Fibroblast of lung (primary cell): ENCODE data around the gene APBB2. TPM values are rescaled to one million over a fixed set of nuclear protein-coding genes. Genes with fewer than 3 reads are reported as not detected.
A peak's percentile ranks its signal among the peaks of the same experiment; 100 is the strongest.
"Not testable (repeated sequence)": the region's sequence is repeated elsewhere in the genome, so short reads cannot be mapped to it uniquely, and the experiment has no call there.

Source experiments
- DNase-seq, 2 donors: peaks; one replicate each; pipeline versions ENCODE4 v3.0.0 to v3.0.0-alpha.2; 2010; ENCODE audit warnings: low read depth in 2 of 2
- H2AFZ ChIP-seq: 2 replicates; pipeline ENCODE4 v1.5.1; 2012; ENCODE audit warnings: low read length, control low read depth, inconsistent platforms
- H3K27ac ChIP-seq: 2 replicates; pipeline ENCODE4 v1.5.1; 2011; ENCODE audit warnings: low read length, control low read depth; ENCODE audit not compliant: insufficient read depth
- H3K27me3 ChIP-seq: 2 replicates; pipeline ENCODE4 v1.5.1; 2011; ENCODE audit warnings: mild to moderate bottlenecking, low read length; ENCODE audit not compliant: control insufficient read depth, insufficient read depth
- H3K36me3 ChIP-seq: 2 replicates; pipeline ENCODE4 v1.5.1; 2011; ENCODE audit warnings: low read length; ENCODE audit not compliant: control insufficient read depth, insufficient read depth
- H3K4me1 ChIP-seq: 2 replicates; pipeline ENCODE4 v1.5.1; 2011; ENCODE audit warnings: low read length; ENCODE audit not compliant: control insufficient read depth, insufficient read depth; ENCODE audit errors: extremely low read depth
- H3K4me2 ChIP-seq: 2 replicates; pipeline ENCODE4 v1.5.1; 2011; ENCODE audit warnings: low read length, control low read depth; ENCODE audit not compliant: insufficient read depth; ENCODE audit errors: extremely low read depth
- H3K4me3 ChIP-seq, 4 experiments: fragments of 200-600 bp in 1 of 4; sonication (generic) in 1 of 4; replicated peaks in 1 of 4; 2 replicates each; pipeline ENCODE4 v1.5.1; 2011 to 2016; ENCODE audit warnings: low read length in 4 of 4, low read depth in 3 of 4, mild to moderate bottlenecking in 3 of 4, control low read depth in 2 of 4, inconsistent platforms in 1 of 4, mixed read lengths in 1 of 4; ENCODE audit not compliant: insufficient read depth in 1 of 4; ENCODE audit errors: control extremely low read depth in 1 of 4
- H3K79me2 ChIP-seq: 2 replicates; pipeline ENCODE4 v1.5.1; 2012; ENCODE audit warnings: mild to moderate bottlenecking, low read length, inconsistent platforms; ENCODE audit not compliant: control insufficient read depth, insufficient read depth
- H3K9ac ChIP-seq: 2 replicates; pipeline ENCODE4 v1.5.1; 2011; ENCODE audit warnings: mild to moderate bottlenecking, low read length, control low read depth; ENCODE audit not compliant: insufficient read depth
- H3K9me3 ChIP-seq: 2 replicates; pipeline ENCODE4 v1.5.1; 2012; ENCODE audit warnings: low read depth, low read length; ENCODE audit not compliant: control insufficient read depth, insufficient read depth
- H4K20me1 ChIP-seq: 2 replicates; pipeline ENCODE4 v1.5.1; 2011; ENCODE audit warnings: low read length; ENCODE audit not compliant: control insufficient read depth, insufficient read depth; ENCODE audit errors: extremely low read depth
- CTCF ChIP-seq, 2 donors: IDR thresholded peaks in 1 of 2; conservative IDR thresholded peaks in 1 of 2; 1 replicate in 1 of 2; 2 replicates in 1 of 2; pipeline ENCODE4 v1.5.1; 2011 to 2012; ENCODE audit warnings: low read length in 2 of 2, control low read depth in 1 of 2, inconsistent platforms in 1 of 2, low read depth in 1 of 2, mild to moderate bottlenecking in 1 of 2
- EZH2 ChIP-seq: IDR thresholded peaks from 2 replicates; pipeline ENCODE4 v1.5.1; 2012; ENCODE audit warnings: low read length, control low read depth, mild to moderate bottlenecking; ENCODE audit errors: missing control alignments
- polyA plus RNA-seq, 2 donors: library from polyadenylated mRNA; depleted of rRNA in 1 of 2; stranded (reverse) in 1 of 2; unstranded in 1 of 2; fragments of >200 nt; gene quantifications; 2 replicates each; pipeline ENCODE4 v1.2.1, GENCODE V29; 2011 to 2012; ENCODE audit warnings: missing spikeins in 1 of 2
- total RNA-seq: library from RNA; depleted of rRNA; stranded (reverse); fragments of >200 nt; gene quantifications from 2 replicates; pipeline ENCODE4 v1.2.1, GENCODE V29; 2014

The APBB2 gene
- total and polyA plus RNA-seq, 2 donors (not counting 1 experiment from before 2014, with no cell fraction given) = 25.1 to 29.8 TPM

GRCh38 chr4:41060352-41061334 lies 153.7 kb downstream of the APBB2 start:
- no peaks in the 10 kb centered on the region for H4K20me1 ChIP-seq
- H2AFZ ChIP-seq = no peak overlapping the region
- no peaks in the 10 kb centered on the region for H3K9me3 ChIP-seq
- TF ChIP-seq CTCF (conservative IDR thresholded peaks at IDR 0.05 in 1 of 2, IDR thresholded peaks at IDR 0.05 in 1 of 2; ENCODE audit: low read depth in 1 of 2, low read length in 2 of 2) (peak in 1 of 2 donors; percentile 11), EZH2 (no peak)
- H3K4me3 ChIP-seq = no peak overlapping the region
- H3K36me3 ChIP-seq = no peaks in the 10 kb centered on the region
- H3K27ac ChIP-seq = no peak overlapping the region
- H3K27me3 ChIP-seq = no peaks in the 10 kb centered on the region
- H3K9ac ChIP-seq = no peak overlapping the region
- H3K4me1 ChIP-seq = peaks cover 3% of the 10 kb centered on the region
- no peak overlapping the region for H3K4me2 ChIP-seq
- H3K79me2 ChIP-seq = no peaks in the 10 kb centered on the region
- peak in 1 of 2 donors; percentile 28 for DNase-seq

DNA sequence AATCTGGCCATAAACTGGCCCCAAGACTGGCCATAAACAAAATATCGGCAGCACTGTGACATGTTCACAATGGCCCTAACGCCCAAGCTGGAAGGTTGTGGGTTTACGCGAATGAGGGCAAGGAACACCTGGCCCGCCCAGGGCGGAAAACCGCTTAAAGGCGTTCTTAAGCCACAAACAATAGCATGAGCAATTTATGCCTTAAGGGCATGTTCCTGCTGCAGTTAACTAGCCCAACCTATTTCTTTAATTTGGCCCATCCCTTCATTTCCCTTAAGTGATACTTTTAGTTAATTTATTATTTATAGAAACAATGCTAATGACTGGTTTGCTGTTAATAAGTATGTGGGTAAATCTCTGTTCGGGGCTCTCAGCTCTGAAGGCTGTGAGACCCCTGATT lies 154.9 kb downstream of the APBB2 start:
- not testable (repeated sequence) for H3K27ac ChIP-seq, H3K4me3 ChIP-seq, H3K4me1 ChIP-seq, H3K9me3 ChIP-seq, H3K4me2 ChIP-seq, H3K36me3 ChIP-seq, H2AFZ ChIP-seq, H3K9ac ChIP-seq, H3K27me3 ChIP-seq, DNase-seq, H4K20me1 ChIP-seq, H3K79me2 ChIP-seq

DNA sequence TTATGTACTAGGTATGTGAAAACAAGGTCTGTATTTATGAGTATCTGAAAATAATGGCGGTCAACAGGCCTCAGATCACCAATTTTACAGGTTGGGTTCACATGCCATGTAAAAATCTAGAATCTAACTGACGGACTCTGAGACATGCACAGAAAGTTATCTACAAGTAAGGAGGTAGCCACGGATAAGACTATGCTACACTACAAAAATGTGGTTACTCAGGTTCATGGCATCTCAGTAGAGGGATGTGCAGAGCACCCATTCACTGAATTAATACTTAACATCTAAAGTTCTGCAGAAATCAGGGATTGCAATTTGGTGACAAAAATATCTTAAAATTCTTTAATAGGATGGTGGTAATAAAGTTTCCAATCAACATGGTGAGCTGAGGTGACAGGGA lies 155.9 kb downstream of the APBB2 start:
- Histone ChIP-seq H3K36me3 (no peaks in the 10 kb centered on the region), H3K4me2 (no peak overlapping the region), H4K20me1 (no peaks in the 10 kb centered on the region), H3K79me2 (no peaks in the 10 kb centered on the region), H3K27ac (no peak overlapping the region), H3K4me1 (peaks cover 3% of the 10 kb centered on the region), H3K9ac (no peak overlapping the region), H3K27me3 (no peaks in the 10 kb centered on the region), H3K4me3 (no peak overlapping the region), H2AFZ (no peak overlapping the region), H3K9me3 (no peaks in the 10 kb centered on the region)
- TF ChIP-seq CTCF (conservative IDR thresholded peaks at IDR 0.05 in 1 of 2, IDR thresholded peaks at IDR 0.05 in 1 of 2; ENCODE audit: low read depth in 1 of 2, low read length in 2 of 2) = no peak
- no peak for TF ChIP-seq EZH2
- DNase-seq = peak in 1 of 2 donors; percentile 82
